Myometrial cell (primary cell): ENCODE measurements around the gene SLC38A6. TPM values are rescaled to one million over a fixed set of nuclear protein-coding genes. Genes with fewer than 3 reads are reported as not detected.

Experiments
- total RNA-seq: library from RNA; depleted of rRNA; stranded (reverse); fragments of >200 nt; gene quantifications from 2 replicates; pipeline ENCODE4 v1.2.3, GENCODE V29; 2015

Gene SLC38A6
- total RNA-seq: 15.6 and 16.3 TPM in 2 replicates

GRCh38 chr14:60980811-60981632, at the start of gene SLC38A6, which contains the start of gene TRMT5:
SLC38A6 (plus strand) TSS chr14:60981245; CDS start chr14:60981278, 33 bp downstream.
TRMT5 (minus strand) TSS chr14:60981079; CDS start chr14:60980973, 106 bp downstream.

Other genes with a start within 250 kb of the SLC38A6 start
- 48.7 and 53.0 TPM in 2 replicates for gene MNAT1, start 246.5 kb upstream of the SLC38A6 start, total RNA-seq
- 6.6 and 6.7 TPM in 2 replicates for gene TRMT5, start 166 bp upstream of the SLC38A6 start, total RNA-seq